K562 (cell line): ENCODE results near the gene CALM3. TPM values are rescaled to one million over a fixed set of nuclear protein-coding genes. Genes with fewer than 3 reads are reported as not detected.

Source experiments
- BRD9 ChIP-seq: fragments of 450-650 bp; IDR thresholded peaks from 2 replicates; pipeline ENCODE4 v1.6.1; 2018; ENCODE audit warnings: low read depth; ENCODE audit not compliant: partially characterized antibody
- CEBPB ChIP-seq: fragments of 450-650 bp; IDR thresholded peaks from 2 replicates; pipeline ENCODE4 v1.6.1; 2016; ENCODE audit warnings: missing genetic modification characterization, missing compliant biosample characterization
- CTCF ChIP-seq, 3 experiments: IDR thresholded peaks in 2 of 3; conservative IDR thresholded peaks in 1 of 3; 2 replicates each; pipeline ENCODE4 v1.5.1; 2011 to 2012; ENCODE audit warnings: low read length in 3 of 3, mild to moderate bottlenecking in 3 of 3, control low read depth in 2 of 3, improper control_type of control experiment in 1 of 3, inconsistent platforms in 1 of 3, low read depth in 1 of 3, mixed read lengths in 1 of 3, moderate library complexity in 1 of 3; ENCODE audit not compliant: insufficient read depth in 2 of 3
- CTCFL ChIP-seq: IDR thresholded peaks from 2 replicates; pipeline ENCODE4 v1.6.1; 2011; ENCODE audit warnings: borderline replicate concordance, low read depth, mild to moderate bottlenecking, moderate library complexity, low read length; ENCODE audit not compliant: insufficient read depth, poor library complexity, severe bottlenecking
- DEAF1 ChIP-seq: fragments of 450-650 bp; formaldehyde crosslinking; IDR thresholded peaks from 2 replicates; pipeline ENCODE4 v1.4.0; 2020; ENCODE audit warnings: mild to moderate bottlenecking, moderate library complexity
- EGR1 ChIP-seq: fragments of 450-650 bp; conservative IDR thresholded peaks from 2 replicates; pipeline ENCODE4 v1.6.1; 2017; ENCODE audit warnings: mild to moderate bottlenecking
- EP300 ChIP-seq: IDR thresholded peaks from 2 replicates; pipeline ENCODE4 v1.6.1; 2012; ENCODE audit warnings: low read length, improper control_type of control experiment
- LCOR ChIP-seq: sonication (generic); formaldehyde crosslinking; IDR thresholded peaks from 2 replicates; pipeline ENCODE4 v1.8.0; 2022; ENCODE audit warnings: mild to moderate bottlenecking, missing genetic modification reagents
- NR2C1 ChIP-seq, 2 experiments: fragments of 450-650 bp; IDR thresholded peaks; 2 replicates each; pipeline ENCODE4 v1.6.1; 2017; ENCODE audit warnings: mild to moderate bottlenecking in 2 of 2, antibody characterized with exemption in 1 of 2, inconsistent platforms in 1 of 2, missing compliant biosample characterization in 1 of 2, missing genetic modification characterization in 1 of 2
- POU5F1 ChIP-seq: fragments of 150-350 bp; IDR thresholded peaks from 2 replicates; pipeline ENCODE4 v1.6.1; 2014; ENCODE audit warnings: borderline replicate concordance, low read length, low read depth, mild to moderate bottlenecking; ENCODE audit not compliant: partially characterized antibody
- RAD21 ChIP-seq, 2 experiments: fragments of 250-450 bp in 1 of 2; fragments of 450-650 bp in 1 of 2; sonication (Bioruptor Pico) in 1 of 2; formaldehyde crosslinking in 1 of 2; IDR thresholded peaks in 1 of 2; conservative IDR thresholded peaks in 1 of 2; 2 replicates each; pipeline versions ENCODE4 v1.4.0 to v1.8.0; 2020 to 2022; ENCODE audit warnings: mild to moderate bottlenecking in 2 of 2, moderate library complexity in 1 of 2
- RCOR1 ChIP-seq, 2 experiments: IDR thresholded peaks; 2 replicates each; pipeline ENCODE4 v1.6.1; 2012; ENCODE audit warnings: low read depth in 2 of 2, low read length in 2 of 2, borderline replicate concordance in 1 of 2, improper control_type of control experiment in 1 of 2
- SRF ChIP-seq, 2 experiments: fragments of 250-450, 450-650 bp in 1 of 2; sonication (Bioruptor Pico) in 1 of 2; sonication (generic) in 1 of 2; formaldehyde crosslinking; IDR thresholded peaks; 2 replicates each; pipeline versions ENCODE4 v1.5.0 to v1.5.1; 2020 to 2022; ENCODE audit warnings: mild to moderate bottlenecking in 1 of 2, missing genetic modification reagents in 1 of 2
- TAF9B ChIP-seq: fragments of 450-650 bp; IDR thresholded peaks from 2 replicates; pipeline ENCODE4 v1.6.1; 2018; ENCODE audit warnings: mild to moderate bottlenecking; ENCODE audit not compliant: partially characterized antibody
- THRAP3 ChIP-seq: fragments of 450-650 bp; IDR thresholded peaks from 2 replicates; pipeline ENCODE4 v1.6.1; 2016; ENCODE audit warnings: mild to moderate bottlenecking, inconsistent platforms, borderline replicate concordance
- ZBTB34 ChIP-seq: fragments of 250-450 bp; sonication (Bioruptor Pico); IDR thresholded peaks from 2 replicates; pipeline ENCODE4 v1.8.0; 2021; ENCODE audit warnings: mild to moderate bottlenecking, moderate library complexity
- ZKSCAN1 ChIP-seq: fragments of 150-350 bp; IDR thresholded peaks from 2 replicates; pipeline ENCODE4 v1.6.1; 2016; ENCODE audit warnings: low read depth, low read length
- ZNF175 ChIP-seq: fragments of 200-800 bp; sonication (Bioruptor generic); IDR thresholded peaks from 2 replicates; pipeline ENCODE4 v1.6.1; 2016; ENCODE audit warnings: low read depth, mild to moderate bottlenecking, missing genetic modification characterization, missing compliant biosample characterization
- ZNF830 ChIP-seq: fragments of 250-450 bp; sonication (Bioruptor Pico); IDR thresholded peaks from 2 replicates; pipeline ENCODE4 v1.5.0; 2021; ENCODE audit warnings: mild to moderate bottlenecking
- polyA plus RNA-seq, 8 experiments: library from polyadenylated mRNA; depleted of rRNA in 4 of 8; stranded (reverse) in 5 of 8; unstranded in 3 of 8; fragments of >200 nt; fragmentation: Nextera tagmentation in 2 of 8; fragmentation: Illumina TruSeq in 1 of 8; extraction: Ambion mirVana in 2 of 8; extraction: Trizol in 1 of 8; gene quantifications; 2 replicates each; pipeline versions ENCODE4 v1.2.1 to v1.2.3, GENCODE V29; 2011 to 2014; ENCODE audit warnings: inconsistent platforms in 1 of 8, missing spikeins in 1 of 8
- total RNA-seq, 7 experiments: library from RNA; depleted of rRNA in 6 of 7; stranded (reverse); fragments of >200 nt in 6 of 7; fragmentation: Illumina TruSeq in 2 of 7; extraction: Trizol in 2 of 7; gene quantifications; 2 replicates each; pipeline versions ENCODE4 v1.2.1 to v1.2.3, GENCODE V29; 2011 to 2021; ENCODE audit warnings: low replicate concordance in 1 of 7

The CALM3 gene
- total and polyA plus RNA-seq, 9 of the 15 experiments (the other 6 are each of a cell fraction or from before 2014, with no cell fraction given): 34.6 to 350 (median 156) TPM

GRCh38 chr19:46616631-46617322, 15.6 kb downstream of the CALM3 start (continued):
- TF ChIP-seq CTCF (IDR thresholded peaks at IDR 0.05 in 2 of 3, conservative IDR thresholded peaks at IDR 0.05 in 1 of 3; ENCODE audit: insufficient read depth in 2 of 3, low read depth in 1 of 3, low read length in 3 of 3) (peak; percentile 77 to 97 (median 86)), ZNF175 (CRISPR knock-in tag) (no peak), POU5F1 (no peak), ZNF830 (CRISPR knock-in tag) (no peak), LCOR (CRISPR knock-in tag) (peak; percentile 65; the same call in 1 of the 2 replicates), CTCFL (peak; percentile 89), ZBTB34 (CRISPR knock-in tag) (no peak), EGR1 (peak; percentile 66), NR2C1 (IDR thresholded peaks at IDR 0.05) (no peak), NR2C1 (tag; IDR thresholded peaks at IDR 0.05) (no peak), RCOR1 (IDR thresholded peaks at IDR 0.05; ENCODE audit: borderline replicate concordance in 1 of 2, low read depth in 2 of 2, low read length in 2 of 2) (peak in 1 of 2 experiments; percentile 21; a peak in 1 of 4 replicates), RAD21 (CRISPR knock-in tag; conservative IDR thresholded peaks at IDR 0.05 in 1 of 2, IDR thresholded peaks at IDR 0.05 in 1 of 2) (peak; percentile 67 to 83), BRD9 (no peak), TAF9B (no peak), CEBPB (tag) (no peak), DEAF1 (CRISPR knock-in tag) (peak; percentile 36; the same call in 1 of the 2 replicates), SRF (CRISPR knock-in tag; IDR thresholded peaks at IDR 0.05) (peak in 1 of 2 experiments; percentile 59; a peak in 1 of 4 replicates), THRAP3 (no peak), ZKSCAN1 (no peak), EP300 (peak; percentile 9; the same call in 1 of the 2 replicates)
